C1 segment of cervical spinal cord (tissue), 14 donors: ENCODE data around the gene KRT6C.
"Not testable (repeated sequence)": the region's sequence is repeated elsewhere in the genome, so short reads cannot be mapped to it uniquely, and the experiment has no call there.

Experiments used
- DNase-seq, 14 donors: peaks; one replicate each; lab custom pipeline; 2025; lab: John Stamatoyannopoulos, UW

The KRT6C gene

DNA sequence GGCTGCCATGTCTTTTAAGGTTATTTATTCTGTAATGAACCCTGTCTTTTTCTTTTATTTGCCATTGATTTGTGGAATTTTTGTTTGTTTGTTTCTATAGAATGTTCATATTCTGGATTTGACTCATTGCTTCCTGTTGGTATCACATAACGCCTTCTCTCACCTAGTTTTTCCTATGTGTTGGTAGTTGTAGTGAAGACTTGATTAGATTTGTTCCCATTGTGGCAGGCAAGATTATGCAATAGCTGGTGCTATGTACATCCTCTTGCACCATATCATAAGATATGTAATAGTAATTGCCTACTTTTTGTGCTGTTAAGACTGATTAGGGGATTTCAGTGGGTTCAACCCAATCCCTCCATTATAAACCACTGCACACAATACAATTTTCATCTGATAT lies 17.8 kb downstream of the KRT6C start:
- DNase-seq = no peak

DNA sequence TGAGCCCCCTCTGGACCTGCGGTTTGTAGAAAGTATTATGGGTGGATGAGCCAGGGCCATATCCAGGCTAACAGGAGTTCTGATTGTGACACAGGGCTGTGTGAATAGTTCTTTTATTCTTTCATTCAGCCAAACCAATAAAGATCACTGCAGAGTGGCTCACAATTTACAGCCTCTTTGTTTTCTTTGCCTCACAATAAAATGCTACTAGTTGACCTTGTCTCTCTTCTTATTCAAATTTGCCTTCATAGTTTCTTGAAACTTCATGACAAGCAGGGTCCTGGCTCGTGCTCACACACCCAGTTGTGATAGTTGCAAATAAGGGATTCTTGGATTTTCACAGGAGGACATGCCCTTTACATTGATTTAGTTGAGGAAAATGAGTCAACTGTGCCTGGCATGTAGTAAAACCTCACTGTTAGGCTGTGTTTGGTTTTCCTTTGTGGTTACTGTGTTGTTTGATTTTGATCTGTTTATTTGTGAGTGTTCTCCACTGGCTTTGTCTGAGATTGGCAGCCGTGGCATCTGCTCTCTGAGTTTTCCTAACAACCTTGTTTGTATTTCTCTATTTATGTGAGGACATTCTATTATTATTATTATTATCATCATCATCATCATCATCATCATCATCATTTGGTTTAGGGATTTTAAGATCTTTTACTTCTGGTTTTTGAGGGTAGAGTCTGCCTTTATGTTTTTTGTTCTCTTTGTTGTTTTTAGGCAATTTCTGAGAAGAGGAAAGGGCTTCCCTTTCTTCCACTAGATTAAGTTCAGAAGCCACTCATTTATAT lies 19.0 kb downstream of the KRT6C start:
- DNase-seq = peak in 3 of 14 donors; percentile 3 to 10 (median 4)

DNA sequence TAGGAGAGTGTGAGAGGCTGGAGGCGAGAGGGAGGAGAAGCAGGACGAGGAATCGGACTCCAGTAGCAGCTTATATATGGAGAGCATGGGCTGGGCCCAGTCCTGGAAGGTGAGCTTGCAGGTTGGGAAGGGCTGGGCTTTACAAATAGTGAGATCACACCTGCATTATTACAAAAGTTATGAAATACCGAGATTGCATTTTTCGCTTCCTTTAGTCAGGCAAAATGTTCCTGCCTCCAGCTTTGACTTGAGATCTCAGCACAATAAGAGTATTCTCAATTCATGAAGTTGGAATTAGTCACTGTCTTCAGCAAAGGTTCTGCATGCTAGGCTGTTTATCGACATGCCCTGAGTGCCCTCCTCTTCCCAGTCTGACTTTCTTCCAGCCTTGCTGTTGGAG lies 21.5 kb downstream of the KRT6C start, which contains the start of gene KRT6B:
Gene KRT6B, minus strand, starts transcription at position 46 of the 400 bp plus-strand sequence. CDS start 68 bp downstream, outside the sequence.
- no peak for DNase-seq

DNA sequence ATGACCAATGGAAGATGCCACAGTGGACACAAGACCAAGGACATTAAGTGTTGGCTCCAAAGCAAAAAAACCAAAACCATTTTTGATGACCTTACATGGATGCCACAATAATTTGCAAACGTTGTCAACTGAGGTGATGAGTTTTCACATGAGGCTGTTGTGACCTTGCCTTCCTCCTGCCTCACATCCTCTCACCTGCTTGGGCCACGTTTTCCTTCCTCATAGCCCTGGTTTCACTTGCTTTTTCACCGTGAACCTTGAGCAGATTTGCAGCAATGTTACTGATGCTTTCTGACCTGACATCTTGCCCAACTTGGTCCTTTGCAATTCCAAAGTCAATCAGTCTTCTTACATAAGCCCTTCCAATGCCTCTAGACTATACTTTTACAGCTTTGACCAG lies 25.4 kb downstream of the KRT6C start:
- no peak for DNase-seq

DNA sequence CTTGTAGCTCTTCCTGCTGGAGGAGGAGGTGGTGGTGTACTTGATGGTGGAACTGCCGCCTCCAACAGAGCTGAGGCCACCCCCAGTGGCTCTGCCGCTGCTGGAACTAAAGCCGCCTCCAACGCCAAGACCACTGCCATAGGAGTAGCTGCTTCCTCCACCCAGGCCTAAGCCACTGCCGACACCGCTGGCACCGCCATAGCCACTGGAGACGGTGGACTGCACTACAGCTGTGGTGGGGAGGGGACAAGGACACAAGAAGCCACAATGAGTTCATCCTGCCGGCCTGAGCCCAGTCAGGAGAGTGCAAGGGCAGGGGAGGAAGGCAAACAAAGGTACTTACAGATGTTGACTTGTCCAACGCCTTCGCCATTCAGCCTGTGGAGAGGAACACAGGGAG lies 26.4 kb downstream of the KRT6C start:
- DNase-seq = not testable (repeated sequence)

DNA sequence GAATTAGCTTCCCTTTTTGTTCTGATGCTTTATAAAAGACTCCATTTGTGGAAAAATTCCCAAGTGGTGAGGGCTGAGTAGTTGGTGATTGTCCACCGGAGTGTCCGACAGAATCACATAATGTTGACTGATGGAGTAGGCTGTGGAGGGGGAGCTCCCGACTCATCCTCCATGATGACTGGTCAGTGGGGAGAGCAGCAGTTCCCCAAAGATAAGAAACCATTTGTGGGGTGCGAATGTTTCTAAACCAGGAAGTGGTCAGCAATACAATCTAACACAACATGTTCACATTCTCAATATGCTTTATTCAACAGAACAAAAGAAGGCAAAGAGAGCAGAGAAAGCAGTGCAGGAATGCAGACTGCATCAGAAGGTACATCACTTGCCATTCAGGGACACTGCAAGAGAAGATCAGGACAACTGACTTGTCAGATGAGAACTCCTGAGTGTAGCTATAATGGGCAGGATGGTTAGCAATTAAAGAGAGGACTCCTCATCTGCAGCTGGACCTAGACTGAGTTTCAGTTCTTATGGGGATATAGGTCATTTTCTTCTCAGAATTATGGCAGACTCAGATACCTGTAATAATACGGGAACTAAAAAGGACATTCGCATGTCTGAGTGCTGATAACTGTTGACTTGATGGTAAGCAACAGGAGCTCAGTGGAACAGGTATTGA lies 27.1 kb downstream of the KRT6C start:
- DNase-seq = no peak

DNA sequence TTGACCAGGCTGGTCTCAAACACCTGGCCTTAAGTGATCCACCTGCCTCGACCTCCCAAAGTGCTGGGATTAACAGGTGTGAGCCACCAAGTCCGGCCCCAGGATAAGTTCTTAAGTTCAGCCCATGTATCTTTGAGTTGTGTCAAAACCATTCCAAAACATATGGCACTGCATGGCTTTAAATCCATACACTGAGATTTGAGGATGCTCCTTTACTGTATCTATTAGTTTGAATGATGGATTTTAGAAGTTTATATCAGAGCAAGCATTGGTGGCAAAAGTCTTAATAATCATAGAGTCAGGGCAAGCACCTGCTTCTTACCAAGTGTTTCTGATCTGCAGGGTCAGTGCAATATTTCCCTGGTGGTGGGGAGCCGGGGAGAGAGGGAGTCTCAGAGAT lies 27.7 kb downstream of the KRT6C start:
- no peak for DNase-seq

DNA sequence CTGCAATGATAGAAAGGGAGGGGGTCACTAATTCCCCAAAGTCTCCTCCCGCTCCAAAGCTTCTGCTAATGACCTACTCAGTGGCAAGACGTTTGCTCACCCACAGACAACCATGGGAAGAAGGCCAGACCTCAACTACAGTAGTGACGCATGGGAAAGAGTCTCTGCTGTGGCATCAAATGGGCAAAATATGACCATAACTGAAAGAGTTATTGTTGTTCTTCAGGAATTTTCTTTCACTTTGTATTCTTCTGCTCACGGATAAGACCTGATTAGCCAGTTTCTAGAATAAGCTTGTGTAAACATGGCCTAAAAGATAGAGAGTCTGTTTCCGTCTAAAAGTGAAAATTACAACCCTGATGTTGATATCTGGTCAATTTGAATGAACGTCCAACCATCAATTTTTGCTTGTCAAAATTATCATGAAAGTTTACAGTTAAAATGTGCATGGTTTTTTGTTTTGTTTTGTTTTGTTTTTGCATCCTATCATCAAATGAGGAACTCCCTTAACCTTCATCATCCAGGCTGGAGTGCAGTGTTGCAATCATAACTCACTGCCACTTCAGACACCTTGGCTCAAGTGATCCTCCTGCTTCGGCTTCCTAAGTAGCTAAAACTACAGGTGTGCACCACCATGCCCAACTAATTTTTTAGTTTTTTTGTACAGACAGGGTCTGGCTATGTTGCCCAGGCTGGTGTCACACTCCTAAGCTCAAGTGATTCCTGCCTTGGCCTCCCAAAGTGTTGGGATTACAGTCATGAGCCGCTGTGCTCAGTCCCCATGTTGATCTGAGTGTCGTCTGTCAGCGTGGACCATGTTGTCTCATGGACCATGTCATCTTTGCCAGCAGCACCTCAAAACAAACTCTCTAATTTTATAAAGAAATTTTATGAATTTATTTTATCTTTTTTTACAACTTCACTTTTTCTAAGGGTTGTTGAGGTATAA lies 28.7 kb downstream of the KRT6C start:
- no peak for DNase-seq

DNA sequence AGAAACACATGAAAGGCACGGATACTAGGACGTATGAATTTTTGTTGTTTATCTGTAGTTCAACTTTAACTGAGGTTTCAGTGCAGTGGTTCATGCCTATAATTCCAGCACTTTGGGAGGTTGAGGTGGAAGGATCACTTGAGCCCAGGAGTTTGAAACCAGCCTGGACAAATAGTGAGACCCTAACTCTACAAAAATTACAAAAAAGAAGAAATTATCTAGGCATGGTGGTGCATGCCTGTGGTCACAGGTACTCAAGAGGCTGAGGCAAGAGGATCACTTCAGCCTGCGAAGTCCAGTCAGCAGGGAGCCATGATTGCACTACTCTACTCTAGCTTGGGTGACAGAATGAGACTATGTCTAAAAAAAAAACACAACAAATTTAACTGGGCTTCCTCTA lies 29.6 kb downstream of the KRT6C start:
- no peak for DNase-seq

DNA sequence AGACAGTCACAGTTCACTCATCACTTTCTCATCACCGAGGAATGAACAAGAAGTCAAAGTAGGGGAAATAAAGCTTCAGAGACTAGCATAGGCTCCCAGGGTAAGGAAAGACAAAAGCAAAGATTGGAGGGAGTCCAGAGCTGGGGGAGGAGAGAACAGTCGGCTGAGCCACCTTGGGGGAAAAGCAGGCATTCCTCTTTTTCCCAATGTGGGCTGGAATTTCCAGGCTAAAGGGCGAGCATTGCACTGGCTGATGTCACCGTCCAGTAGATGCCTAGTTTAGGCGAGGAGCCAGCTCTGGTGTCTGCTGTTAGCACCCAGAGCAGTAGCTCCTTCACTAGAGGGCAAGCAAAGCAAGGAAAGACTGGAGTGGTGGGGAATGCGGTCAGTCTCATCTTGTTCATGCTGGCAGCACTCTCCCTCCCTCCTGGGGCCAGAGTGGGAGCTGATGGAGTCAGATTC lies 31.0 kb downstream of the KRT6C start:
- no peak for DNase-seq

DNA sequence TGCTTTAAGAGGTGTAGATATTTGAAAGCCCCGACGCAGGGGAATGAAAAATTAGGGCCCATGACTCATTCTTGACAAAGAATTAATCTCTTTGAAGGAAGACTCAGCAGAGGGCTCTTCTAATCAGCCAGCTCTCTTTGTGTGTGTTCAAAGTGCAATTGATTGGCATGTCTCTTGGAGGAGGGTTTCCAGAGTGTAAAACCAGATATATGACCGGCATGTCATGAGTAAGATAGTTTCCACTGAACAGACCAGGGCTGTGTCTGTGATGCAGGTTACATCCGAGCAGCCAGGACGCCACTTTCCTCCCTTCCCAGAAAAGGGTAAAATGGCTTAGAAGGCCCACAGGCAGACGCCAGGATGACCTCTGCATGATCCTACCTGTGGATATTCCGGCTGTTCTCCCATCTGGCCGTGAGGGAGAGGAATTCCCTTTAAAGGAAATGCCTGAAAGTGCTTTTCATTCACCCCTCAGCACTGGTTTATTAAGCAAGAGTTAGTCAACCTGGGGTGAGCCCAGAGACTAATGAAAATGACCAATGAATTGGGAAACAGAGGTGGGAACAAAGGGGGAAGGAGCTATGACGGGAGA lies 32.2 kb downstream of the KRT6C start:
- DNase-seq = no peak

DNA sequence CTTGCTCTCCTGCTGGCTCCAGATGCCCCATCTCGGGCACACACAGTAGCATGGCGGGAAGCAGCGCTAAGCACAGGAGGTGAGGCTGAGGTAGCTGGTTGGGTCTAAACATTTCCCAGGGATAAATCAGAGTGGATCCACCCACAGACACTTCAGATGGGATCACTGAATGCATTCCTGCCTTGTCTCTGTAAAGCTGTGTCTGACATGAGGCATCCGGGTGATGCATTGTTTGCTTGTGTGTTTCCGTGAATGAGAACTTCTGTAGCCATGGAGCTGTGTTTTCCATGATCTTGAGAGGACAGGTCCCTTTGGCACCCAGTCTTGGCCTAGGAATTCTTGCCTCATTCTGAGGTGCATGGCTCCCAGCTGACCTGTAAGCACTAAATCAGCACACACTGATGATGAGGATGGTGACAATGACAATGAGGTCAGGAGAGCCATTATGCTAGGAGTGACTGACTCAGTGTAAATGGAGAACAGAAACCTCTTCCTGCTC lies 32.7 kb downstream of the KRT6C start:
- no peak for DNase-seq

DNA sequence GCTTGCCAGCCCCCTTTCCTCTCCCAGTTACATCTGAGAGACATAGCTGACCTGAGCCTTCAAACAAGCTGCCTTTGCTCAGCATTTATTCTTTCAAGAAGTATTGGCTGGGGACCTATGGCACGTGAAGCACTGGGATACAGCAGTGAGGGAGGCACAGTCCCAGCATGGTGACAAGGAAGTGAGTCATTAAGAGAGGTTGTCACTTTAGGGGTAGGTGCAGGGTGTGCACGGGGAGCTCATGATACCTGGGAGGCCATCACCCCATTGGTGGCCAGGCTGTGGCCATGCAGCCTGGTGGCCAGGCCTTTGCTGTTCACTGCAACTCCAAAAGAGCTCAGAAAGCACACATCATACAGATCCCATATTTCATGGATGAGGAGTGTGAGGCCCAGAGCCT lies 33.8 kb downstream of the KRT6C start:
- DNase-seq = no peak

DNA sequence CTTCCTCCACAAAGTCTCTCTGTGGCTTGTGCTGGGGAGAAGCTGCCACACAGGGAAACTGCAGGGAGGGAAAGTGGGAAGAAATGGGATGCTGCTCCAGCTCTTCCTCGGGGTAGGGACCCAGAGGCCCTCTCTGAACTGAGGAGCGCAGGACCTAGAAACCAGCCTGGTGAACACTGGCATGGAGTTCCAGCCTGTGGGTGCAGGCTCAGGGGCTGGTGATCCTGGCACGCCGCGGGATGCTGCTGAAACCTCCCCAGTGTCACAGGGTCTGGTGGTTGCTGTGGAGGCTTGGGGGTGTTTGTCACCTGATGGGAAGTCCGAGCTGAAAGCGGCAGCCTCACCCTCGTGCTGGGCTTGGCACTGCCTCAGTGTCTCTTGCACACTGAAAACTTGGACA lies 34.2 kb downstream of the KRT6C start:
- DNase-seq = no peak

DNA sequence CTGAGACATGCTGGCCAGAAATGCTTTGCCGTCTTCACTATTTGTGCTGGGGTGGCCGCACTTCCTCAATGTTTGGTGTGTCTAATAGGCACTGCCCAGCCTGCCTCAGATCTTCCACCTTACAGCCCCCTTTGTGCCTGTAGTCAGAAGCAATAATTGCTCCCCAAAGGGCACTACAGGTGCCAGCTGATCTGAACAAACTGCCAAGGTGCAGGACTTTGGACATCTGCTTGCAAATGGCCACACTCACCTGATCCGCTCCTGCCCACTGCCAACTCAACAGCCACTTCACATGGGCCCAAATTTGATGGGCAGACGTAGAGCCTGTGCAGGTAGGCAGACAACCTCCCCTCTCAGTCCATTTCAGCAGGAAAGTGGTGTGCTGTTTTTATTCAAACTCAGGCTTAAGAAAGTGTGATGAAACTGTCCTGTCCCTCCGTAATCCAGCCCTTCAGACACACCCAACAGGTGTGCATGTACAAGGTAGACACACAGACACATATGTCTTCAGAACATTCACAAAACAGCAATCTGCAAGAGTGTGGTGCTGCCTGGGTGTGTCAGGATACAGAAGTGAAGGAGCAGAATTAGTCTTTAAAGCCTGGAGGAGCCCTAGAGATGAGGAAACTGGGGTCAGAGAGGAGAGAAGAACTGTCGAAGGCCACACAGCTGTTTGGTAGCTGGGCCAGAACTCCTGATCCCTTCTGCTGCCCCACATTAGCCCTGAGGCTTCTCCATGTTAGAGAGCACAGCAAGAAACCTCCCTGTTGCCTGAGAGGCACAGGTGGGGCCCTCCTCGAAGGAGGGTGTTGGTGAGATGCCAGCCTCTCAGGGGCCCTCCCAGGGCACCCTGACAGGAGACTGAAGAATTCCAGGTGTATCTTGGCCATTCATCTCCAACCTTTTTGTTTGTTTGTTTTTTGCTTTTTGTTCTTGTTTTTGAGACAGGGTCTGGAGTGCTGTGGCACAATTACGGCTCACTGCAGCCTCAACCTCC lies 35.0 kb downstream of the KRT6C start:
- DNase-seq = no peak

DNA sequence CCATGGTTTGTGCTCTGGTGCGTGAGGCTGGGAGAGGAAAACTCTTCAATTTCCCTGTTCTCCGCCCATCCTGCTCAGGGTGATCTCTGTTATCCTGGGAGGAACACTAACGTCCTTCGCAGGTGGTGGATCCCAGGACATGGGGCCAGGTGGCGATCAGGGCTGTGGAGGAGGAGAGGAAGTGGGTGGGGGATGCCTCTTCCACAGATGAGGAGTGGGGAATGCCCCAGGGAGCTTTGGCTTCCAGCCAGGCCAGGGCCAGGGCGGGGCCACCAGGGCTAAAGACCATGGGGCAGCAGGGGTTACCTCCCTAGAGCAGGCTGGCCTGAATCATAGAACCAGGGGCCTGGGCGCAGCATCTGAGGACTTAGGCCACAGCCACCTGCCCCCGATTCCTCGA lies 36.1 kb downstream of the KRT6C start:
- DNase-seq = no peak

DNA sequence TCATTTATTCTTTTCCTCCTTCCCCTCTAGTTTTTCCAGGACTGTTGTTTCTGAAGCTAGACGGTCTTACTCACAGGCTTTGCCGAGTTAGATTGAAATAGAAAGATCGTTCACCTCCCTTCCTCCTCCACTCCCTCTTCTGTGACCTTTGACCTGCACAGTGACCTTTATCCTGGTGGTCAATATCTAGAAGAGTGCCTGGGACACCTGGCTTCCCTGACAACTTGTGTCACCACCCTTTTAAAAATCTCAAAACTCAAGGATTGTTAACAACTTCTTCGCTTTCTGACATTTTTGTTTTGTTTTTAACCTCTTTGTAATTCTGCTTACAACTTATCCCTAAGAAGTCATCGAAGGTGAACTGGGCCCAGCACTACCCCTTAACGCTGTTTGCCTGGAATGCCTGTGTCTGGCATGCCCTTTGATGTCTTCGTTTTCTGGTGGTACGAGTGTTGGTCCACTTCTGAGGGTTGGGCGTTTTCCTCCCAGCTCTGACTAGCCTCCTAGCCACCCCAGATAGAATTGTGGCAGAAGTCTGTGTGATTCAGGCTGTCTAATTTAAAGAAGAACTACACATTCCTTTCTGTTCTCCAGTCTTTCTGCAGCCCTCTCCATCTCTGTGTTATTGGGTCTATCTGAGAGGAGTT lies 36.7 kb downstream of the KRT6C start:
- DNase-seq = no peak

DNA sequence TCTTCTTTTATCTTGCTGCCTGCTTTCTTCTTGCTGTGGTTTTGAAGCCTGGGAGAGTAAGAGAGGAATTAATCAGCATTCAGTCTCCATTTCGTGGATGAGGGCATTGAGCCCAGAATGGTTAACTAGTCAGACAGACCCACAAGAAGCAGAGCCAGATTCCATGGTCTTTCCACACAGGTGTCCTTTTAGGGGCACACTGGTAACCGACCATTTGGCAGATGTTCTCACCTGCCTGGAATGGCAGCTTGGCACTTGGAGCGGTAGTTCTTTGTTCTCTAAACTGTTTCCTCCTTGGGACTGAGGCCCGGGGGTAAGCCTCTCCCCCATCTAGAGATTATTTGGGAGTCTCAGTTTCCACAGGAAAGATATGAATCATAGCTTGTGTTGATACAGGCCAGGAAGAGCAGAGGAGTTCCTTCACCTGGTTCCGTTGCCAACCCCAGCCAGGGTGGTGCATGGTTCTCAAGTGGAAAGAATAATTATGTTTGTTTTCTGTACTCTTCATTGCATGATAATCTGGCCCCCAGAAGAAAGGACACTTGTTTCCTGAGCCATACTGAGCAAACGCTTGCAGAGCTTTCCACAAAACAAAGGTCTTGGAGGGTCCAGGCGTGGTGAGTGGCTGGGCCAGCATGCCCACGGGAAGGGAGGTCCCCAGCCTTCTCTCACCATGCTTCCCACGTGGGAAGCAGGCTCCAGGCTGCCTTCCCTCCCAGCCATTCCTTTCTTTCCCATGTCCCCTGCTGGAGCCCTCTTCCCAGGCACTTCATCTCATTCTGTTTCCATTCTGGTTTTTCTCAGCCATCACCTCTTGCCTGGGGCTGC lies 37.4 kb downstream of the KRT6C start:
- no peak for DNase-seq

DNA sequence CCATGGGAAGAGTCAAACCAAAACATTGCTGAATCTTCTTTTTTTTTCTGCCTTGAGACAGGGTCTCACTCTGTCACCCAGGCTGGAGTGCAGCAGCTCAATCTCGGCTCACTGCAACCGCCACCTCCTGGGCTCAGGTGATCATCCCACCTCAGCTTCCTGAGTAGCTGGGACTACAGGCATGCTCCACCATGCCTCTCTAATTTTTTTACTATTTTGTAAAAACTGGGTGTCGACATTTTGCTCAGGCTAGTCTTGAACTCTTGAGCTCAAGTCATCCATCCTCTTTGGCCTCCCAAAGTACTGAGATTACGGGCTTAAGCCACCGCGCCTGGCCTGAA lies 38.0 kb downstream of the KRT6C start:
- DNase-seq = no peak
